ENCODE measurements around the gene TMEM132C.

Gene TMEM132C

GRCh38 chr12:128611736-128612135 is 344.8 kb downstream of the TMEM132C start:
- no peak for DNase-seq (ENCODE audit: low spot score)

DNA sequence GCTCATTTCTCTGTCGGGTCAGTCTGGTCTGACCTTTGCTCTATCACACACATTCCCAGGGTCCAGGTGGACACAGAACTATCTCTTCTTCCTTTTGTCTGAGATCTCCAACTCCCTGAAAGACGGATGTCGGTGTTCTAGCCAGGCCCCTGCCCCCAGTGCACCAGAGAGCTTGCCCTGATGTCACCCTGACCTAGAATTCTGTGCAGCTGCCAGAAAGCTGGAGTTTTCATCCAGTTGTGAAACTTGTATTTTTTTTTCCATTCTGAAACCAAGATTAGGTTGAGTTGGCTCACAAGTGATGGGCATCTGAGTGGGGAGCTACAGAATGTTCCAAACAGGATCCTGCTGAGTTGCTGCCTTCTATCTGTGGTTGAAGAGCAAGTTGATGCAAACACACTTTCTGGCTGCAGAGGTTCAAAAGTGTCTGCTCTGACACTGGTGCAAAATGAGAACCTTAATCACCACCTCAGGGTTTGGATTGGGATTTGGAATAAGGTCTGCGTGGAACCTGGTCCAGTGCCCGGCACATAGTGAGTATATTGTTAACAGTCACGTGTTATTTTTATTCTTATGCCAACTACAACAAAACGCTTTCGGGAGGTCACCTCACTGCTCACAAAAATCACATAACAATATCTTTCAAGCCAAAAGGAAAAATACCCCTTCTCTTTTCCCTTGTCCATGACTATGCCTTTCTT is 345.3 kb downstream of the TMEM132C start:
- no peak for DNase-seq (ENCODE audit: low spot score)

- no peak for DNase-seq (ENCODE audit: low spot score)
Observed at GRCh38 chr12:128613837-128614590, 347.0 kb downstream of the TMEM132C start.

DNA sequence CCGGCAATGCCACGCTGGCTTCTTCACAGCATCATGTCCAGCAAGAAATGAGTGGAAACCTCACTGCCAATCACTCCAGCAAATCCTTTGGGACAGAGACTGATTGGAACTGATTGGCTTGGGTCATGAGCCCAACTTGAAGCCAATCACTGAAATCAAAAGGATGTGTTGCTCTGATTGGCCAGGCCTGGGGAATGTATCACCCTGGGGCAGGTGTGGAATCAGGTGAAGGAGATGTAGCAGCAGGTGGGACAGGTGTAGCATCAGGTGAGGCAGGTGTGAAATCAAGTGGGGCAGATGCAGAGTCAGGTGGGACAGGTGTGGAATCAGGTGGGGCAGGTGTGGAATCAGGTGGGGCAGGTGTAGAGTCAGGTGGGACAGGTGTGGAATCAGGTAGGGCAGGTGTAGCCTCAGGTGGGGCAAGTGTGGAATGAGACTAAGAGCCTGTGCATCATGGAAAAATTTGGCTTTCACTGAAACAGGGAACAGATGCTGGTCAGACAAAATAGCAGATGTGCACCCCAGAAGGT is 350.4 kb downstream of the TMEM132C start:
- no peak for DNase-seq (ENCODE audit: low spot score)

GRCh38 chr12:128619263-128619662 is 352.3 kb downstream of the TMEM132C start:
- DNase-seq (ENCODE audit: low spot score): no peak

DNA sequence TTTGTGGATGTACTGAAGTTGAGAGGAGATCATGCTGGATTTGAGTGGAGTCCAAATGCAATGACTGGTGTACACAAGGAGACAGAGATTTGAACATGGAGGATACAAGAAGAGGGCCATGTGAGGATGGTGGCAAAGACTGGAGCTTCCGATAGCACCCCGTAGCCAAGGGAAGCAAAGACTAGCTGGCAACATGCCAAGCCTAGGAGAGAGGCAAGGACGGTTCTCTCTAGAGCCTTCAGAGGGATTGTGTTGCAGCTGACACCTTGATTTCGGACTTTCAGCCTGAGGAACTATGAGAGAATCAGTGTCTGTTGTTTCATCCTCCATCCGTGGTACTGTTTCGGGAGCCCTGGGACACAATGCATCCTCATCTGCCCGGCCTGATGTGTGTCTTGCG is 354.3 kb downstream of the TMEM132C start:
- DNase-seq (ENCODE audit: low spot score): no peak

DNA sequence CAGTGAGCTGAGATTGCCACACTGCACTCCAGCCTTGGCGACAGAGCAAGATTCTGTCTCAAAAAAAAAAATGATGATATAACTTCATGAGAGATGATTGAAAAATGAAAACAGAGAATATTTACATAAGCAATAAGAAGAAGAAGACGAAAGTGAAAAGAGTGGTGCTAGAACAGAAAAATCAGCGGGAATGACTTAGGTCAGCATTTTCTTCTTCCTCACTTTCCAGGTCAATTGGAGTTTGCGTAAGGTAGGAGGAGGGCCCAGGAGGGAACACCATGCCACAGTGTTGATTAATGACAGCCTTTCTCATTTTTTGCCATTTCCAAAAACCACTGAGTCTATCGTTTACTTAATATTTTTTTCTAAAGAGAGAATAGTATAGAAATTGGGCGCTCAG is 356.8 kb downstream of the TMEM132C start:
- no peak for DNase-seq (ENCODE audit: low spot score)

DNA sequence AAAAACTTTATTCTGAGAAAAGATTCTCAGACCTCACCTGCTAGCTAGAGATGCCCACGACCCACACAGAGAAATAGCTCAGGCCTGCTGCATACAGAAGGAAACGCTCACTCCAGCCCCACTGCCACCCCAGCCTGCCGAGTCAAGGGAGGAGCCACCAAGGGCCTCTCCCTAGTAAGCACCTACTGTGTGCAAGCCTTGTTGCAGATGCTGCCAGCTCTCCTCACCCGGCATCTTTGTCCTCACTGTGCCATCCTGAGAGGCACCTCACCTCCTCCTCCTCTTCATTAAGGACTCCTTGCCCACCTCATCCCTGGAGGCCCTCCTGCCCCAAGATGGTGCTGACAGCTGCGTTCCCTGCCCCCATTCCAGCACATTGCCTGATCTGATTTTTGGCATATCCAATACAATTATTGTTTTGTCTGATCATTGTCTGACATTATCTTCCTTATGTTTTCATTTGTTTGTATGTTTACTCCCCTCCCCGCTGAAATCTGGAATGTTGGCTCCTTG is 359.9 kb downstream of the TMEM132C start:
- no peak for DNase-seq (ENCODE audit: low spot score)

- DNase-seq (ENCODE audit: low spot score): no peak
Observed at GRCh38 chr12:128627659-128628058, 360.7 kb downstream of the TMEM132C start.

- no peak for DNase-seq (ENCODE audit: low spot score)
Observed at GRCh38 chr12:128629979-128630378, 363.0 kb downstream of the TMEM132C start.

DNA sequence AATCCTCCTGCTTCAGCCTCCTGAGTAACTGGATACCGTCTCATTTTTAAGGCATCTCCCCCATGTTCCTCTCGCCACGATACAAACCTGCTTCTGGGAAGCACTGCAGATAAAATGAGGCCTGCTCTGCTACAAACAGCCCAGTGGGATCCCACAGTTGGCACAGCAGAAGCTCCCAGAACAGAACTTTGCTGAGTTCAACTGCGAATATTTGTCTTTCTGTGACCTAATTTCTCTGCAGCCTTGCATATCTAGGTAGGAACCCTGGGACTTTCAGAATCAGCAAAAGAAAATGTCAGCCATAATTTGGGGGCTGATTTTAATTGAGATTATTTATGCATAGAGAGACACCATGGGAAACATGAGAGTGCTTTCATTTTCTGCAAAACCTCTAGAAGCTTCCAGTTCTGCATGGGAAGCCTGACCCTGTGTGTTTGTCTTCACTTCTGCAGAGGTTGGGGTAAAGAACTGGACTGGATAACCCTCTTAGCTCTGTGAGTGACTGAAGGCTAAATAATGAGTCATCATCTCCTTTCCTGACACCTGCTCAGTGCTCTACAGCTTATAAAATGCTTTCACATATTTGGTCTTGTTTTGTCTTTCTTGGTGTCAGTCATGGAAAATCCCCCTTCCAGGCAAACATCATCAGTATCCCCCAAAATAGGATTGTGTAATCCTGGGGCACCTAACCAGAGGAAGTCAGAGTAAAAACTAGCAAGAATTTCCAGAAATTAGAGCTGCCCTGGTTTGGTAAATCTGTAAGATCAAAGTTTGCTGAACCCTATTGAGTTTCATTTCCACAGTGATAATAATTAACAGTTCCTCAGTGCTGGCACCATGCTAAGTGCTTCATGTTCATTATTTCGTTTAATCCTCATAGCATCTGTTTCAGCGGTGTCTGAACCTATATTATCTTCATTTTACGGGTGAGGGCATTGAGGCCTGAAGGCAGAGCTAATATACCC is 371.0 kb downstream of the TMEM132C start:
- no peak for DNase-seq (ENCODE audit: low spot score)

- no peak for DNase-seq (ENCODE audit: low spot score)
Observed at GRCh38 chr12:128639089-128639488, 372.1 kb downstream of the TMEM132C start.

DNA sequence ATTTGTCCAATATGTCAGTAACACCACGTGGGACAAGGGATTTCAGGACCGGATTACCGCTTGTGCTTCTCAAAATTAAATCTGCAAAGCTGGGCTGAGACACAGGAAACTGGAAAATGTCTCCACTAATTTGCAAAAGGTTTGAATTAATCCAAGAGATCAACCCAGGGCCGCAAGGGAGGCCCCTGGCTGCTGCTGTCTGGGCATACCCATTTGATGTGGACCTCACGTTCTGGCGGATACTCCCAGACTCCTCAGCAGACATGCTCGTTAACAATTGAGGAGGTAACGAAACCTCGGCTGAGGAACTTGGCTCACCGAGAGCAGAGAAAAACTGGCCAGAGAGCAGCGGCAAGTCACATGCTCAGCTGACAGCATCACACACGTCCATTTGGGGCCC is 376.2 kb downstream of the TMEM132C start:
- DNase-seq (ENCODE audit: low spot score): no peak

DNA sequence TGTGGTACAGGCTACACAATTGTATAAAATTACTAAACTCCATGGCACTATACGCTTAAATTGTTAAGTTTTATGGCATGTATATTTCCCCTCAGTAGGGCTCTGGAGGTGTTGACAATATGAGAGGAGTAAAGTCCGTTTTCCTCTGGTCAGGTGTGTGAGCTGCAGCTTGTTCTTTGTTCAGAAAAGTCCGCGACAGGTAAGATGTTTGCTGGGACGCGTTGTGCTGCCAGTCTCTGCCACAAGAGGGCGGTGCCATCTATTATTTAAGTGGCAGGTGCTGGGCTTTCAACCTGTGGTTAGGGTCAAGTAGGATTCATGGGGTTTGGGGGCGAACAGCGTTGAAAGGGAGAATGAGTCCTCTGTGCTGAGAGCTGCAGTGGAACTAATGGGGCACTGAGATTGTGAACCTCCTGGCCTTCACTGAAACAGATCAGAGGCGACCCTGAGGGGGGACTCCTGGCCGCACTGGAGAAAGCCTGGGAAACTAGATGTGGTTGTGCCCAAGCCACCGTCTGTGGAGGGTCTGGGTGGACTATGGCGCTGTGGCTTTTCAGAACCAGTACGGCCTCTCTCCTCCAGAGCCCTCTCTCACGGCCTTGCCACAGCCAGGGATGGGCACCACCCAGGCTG is 377.8 kb downstream of the TMEM132C start:
- no peak for DNase-seq (ENCODE audit: low spot score)

GRCh38 chr12:128649902-128650301 is 382.9 kb downstream of the TMEM132C start:
- DNase-seq (ENCODE audit: low spot score): no peak

GRCh38 chr12:128652136-128652751 is 385.3 kb downstream of the TMEM132C start:
- DNase-seq (ENCODE audit: low spot score): no peak

GRCh38 chr12:128654468-128654867 is 387.5 kb downstream of the TMEM132C start:
- no peak for DNase-seq (ENCODE audit: low spot score)

- no peak for DNase-seq (ENCODE audit: low spot score)
Observed at GRCh38 chr12:128657378-128657777, 390.4 kb downstream of the TMEM132C start.

DNA sequence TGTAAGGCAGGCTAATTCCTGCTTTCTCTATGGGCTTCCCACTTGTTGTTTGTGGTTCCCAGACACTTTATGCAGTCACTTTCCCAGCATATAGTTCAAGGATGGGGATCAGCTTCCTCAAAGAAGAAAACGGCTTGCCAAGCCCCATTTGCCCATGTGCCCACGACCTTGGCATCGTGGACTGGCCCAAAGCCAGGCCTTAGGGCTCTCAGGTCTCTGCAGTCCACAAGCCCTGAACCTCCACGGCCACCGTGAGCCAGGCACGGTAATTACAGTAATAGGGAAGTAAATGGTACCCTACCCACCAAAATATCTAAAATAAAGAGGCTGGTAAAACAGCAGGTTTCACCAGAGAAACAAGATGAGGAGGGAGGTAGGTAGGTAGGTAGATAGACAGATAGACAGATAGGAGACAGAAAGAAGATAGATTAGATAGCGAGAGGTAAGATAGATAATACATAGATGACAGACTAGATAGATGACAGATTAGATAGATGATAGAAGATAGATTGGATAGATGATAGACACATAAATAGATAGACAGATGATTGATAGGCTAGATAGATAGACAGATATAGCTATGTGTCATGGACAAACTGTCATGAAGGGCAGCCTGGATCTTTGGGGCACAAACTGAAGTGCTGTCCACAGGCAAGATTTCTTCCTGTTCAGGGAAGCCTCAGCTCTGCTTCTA is 393.7 kb downstream of the TMEM132C start:
- no peak for DNase-seq (ENCODE audit: low spot score)

DNA sequence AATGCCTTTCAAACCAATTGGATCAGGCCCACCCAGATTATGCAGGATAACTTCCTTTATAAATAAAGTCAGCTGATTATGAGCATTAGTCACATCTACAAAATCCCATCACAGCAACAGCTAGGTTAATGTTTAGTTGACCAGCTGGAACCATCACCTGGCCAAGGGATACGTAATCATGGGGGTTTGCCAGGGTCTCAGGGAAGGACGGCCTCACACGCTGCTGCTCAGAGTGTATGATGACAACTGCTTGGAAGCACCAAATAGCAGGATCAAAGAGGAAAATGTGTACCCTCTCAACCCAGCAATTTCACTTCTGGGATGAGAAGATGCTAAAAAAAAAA is 394.2 kb downstream of the TMEM132C start:
- no peak for DNase-seq (ENCODE audit: low spot score)

DNA sequence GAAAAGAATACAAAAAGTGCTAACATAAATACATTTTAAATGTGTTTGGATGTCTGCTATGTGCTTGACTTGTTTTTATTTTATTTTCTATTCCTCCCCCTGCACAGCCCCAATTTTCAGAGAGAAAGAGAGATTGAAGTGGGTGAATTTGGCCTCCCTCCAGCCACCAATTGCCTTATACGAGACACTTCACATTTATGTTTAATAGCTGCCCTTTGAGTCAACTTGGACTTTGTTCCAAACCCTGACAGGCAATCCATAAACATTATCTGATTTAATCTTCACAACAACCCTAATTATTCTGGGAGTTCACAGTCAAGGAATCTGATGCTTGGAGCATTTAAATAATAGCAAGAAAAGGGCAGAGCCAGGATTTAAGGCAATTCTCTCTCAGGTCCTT is 395.1 kb downstream of the TMEM132C start:
- no peak for DNase-seq (ENCODE audit: low spot score)

Data from LoVo (cell line).